ENCODE measurements around the gene TLCD3B. TPM values are rescaled to one million over a fixed set of nuclear protein-coding genes. Genes with fewer than 3 reads are reported as not detected.

TLCD3B gene
- total RNA-seq, 1 experiment from 2014 or later = 0.47 TPM

- Histone ChIP-seq H3K9me3 (ENCODE audit: low read length) (no peaks in the 10 kb centered on the region), H3K4me2 (ENCODE audit: low read length) (peak overlapping the region; percentile 88), H3F3A (ENCODE audit: low read length, unreplicated experiment) (no peaks in the 10 kb centered on the region), H3K9me2 (replicated peaks; ENCODE audit: low read length) (no peaks in the 10 kb centered on the region), H2AFZ (ENCODE audit: low read length) (peak overlapping the region; percentile 82; the same call in 1 of the 2 replicates), H3K27me3 (ENCODE audit: low read length) (no peaks in the 10 kb centered on the region), H3K27ac (ENCODE audit: low read length) (peak overlapping the region; percentile 97), H3K4me3 (ENCODE audit: low read length) (peak overlapping the region; percentile 99), H3K79me2 (ENCODE audit: low read length) (peaks cover 54% of the 10 kb centered on the region), H3K4me1 (ENCODE audit: insufficient read depth, low read length) (peaks cover 28% of the 10 kb centered on the region), H4K20me1 (ENCODE audit: low read length) (peaks cover 30% of the 10 kb centered on the region), H3K36me3 (ENCODE audit: low read depth, low read length) (peaks cover 28% of the 10 kb centered on the region), H3K9ac (ENCODE audit: low read length) (peak overlapping the region; percentile 90)
- POLR2A ChIA-PET (ENCODE audit: unreplicated experiment) = no interaction called here
- CTCF ChIA-PET = interaction anchor here (0.8 kb wide), 1 partner anchor 366 kb away, joined by 3 read pairs; the partner anchor contains the start of gene DCTPP1
- no peak for TF ChIP-seq EZH2phosphoT487 (IDR thresholded peaks at IDR 0.05; ENCODE audit: borderline replicate concordance, low read length)
- peak; percentile 38 for TF ChIP-seq CTCF (conservative IDR thresholded peaks at IDR 0.05; ENCODE audit: low read depth, low read length)
- no peak for TF ChIP-seq EZH2 (IDR thresholded peaks at IDR 0.05; ENCODE audit: low read length, unreplicated experiment)
- BruUV-seq (replicated peaks) = no TSS peak
- peak; percentile 47 for DNase-seq
- intact Hi-C loops (cut with micrococcal nuclease) = no loop called here
- ATAC-seq = peak; percentile 19
These were observed 33.0 kb upstream of the TLCD3B start for GRCh38 chr16:30063893-30064728.

- peaks cover 24% of the 10 kb centered on the region for H3K4me1 ChIP-seq (ENCODE audit: insufficient read depth, low read length)
- TF ChIP-seq EZH2 (IDR thresholded peaks at IDR 0.05; ENCODE audit: low read length, unreplicated experiment) = no peak
These were observed 32.3 kb upstream of the TLCD3B start for GRCh38 chr16:30063278-30063892.

GRCh38 chr16:30060836-30061554, 29.9 kb upstream of the TLCD3B start:
- Histone ChIP-seq H3K4me3 (ENCODE audit: low read length) (no peak overlapping the region), H3K4me2 (ENCODE audit: low read length) (no peak overlapping the region), H4K20me1 (ENCODE audit: low read length) (peaks cover 2% of the 10 kb centered on the region; the same call in 1 of the 2 replicates), H3K9ac (ENCODE audit: low read length) (no peak overlapping the region), H3K4me1 (ENCODE audit: insufficient read depth, low read length) (peaks cover 17% of the 10 kb centered on the region), H3K9me2 (replicated peaks; ENCODE audit: low read length) (no peaks in the 10 kb centered on the region), H3K27me3 (ENCODE audit: low read length) (no peaks in the 10 kb centered on the region), H3K9me3 (ENCODE audit: low read length) (no peaks in the 10 kb centered on the region), H3K27ac (ENCODE audit: low read length) (no peak overlapping the region), H3K36me3 (ENCODE audit: low read depth, low read length) (0 out of 2 replicates have a peak, but pooled peaks cover under 1% of the 10 kb centered on the region), H2AFZ (ENCODE audit: low read length) (no peak overlapping the region), H3K79me2 (ENCODE audit: low read length) (peaks cover 23% of the 10 kb centered on the region), H3F3A (ENCODE audit: low read length, unreplicated experiment) (no peaks in the 10 kb centered on the region)
- CTCF ChIA-PET = no interaction called here
- POLR2A ChIA-PET (ENCODE audit: unreplicated experiment) = no interaction called here
- BruUV-seq (replicated peaks) = no TSS peak
- ATAC-seq (no peak), DNase-seq (no peak)
- intact Hi-C loops (cut with micrococcal nuclease) = no loop called here
- TF ChIP-seq EZH2 (IDR thresholded peaks at IDR 0.05; ENCODE audit: low read length, unreplicated experiment) (no peak), EZH2phosphoT487 (IDR thresholded peaks at IDR 0.05; ENCODE audit: borderline replicate concordance, low read length) (no peak), CTCF (conservative IDR thresholded peaks at IDR 0.05; ENCODE audit: low read depth, low read length) (no peak)

More at GRCh38 chr16:30063278-30063892, 32.3 kb upstream of the TLCD3B start:
- DNase-seq (no peak), ATAC-seq (no peak)
- H3K79me2 ChIP-seq (ENCODE audit: low read length) = peaks cover 47% of the 10 kb centered on the region
- peaks cover 21% of the 10 kb centered on the region for H3K36me3 ChIP-seq (ENCODE audit: low read depth, low read length)
- H3K9me2 ChIP-seq (replicated peaks; ENCODE audit: low read length) = no peaks in the 10 kb centered on the region
- H3K4me2 ChIP-seq (ENCODE audit: low read length) = peak overlapping the region; percentile 88
- H3K27me3 ChIP-seq (ENCODE audit: low read length) = no peaks in the 10 kb centered on the region
- peaks cover 23% of the 10 kb centered on the region for H4K20me1 ChIP-seq (ENCODE audit: low read length)
- H3K27ac ChIP-seq (ENCODE audit: low read length) = peak overlapping the region; percentile 97; the same call in 1 of the 2 replicates
- POLR2A ChIA-PET (ENCODE audit: unreplicated experiment) = no interaction called here
- intact Hi-C loops (cut with micrococcal nuclease) = no loop called here
- H3F3A ChIP-seq (ENCODE audit: low read length, unreplicated experiment) = no peaks in the 10 kb centered on the region
- H2AFZ ChIP-seq (ENCODE audit: low read length) = no peak overlapping the region
- peak overlapping the region; percentile 90 for H3K9ac ChIP-seq (ENCODE audit: low read length)
- BruUV-seq (replicated peaks) = no TSS peak
- H3K4me3 ChIP-seq (ENCODE audit: low read length) = peak overlapping the region; percentile 99
- CTCF ChIA-PET = no interaction called here
- H3K9me3 ChIP-seq (ENCODE audit: low read length) = no peaks in the 10 kb centered on the region

Data from PC-3 (cell line).